GM19328 (cell line): ENCODE measurements around the gene SMIM34.
"Not testable (repeated sequence)": the region's sequence is repeated elsewhere in the genome, so short reads cannot be mapped to it uniquely, and the experiment has no call there.

Source experiments
- ATAC-seq: cut with Tn5 transposase; IDR thresholded peaks from one replicate; pipeline ENCODE4 v1.9.1; 2021; ENCODE audit warnings: mild to moderate bottlenecking, moderate library complexity; ENCODE audit not compliant: unreplicated experiment

Gene SMIM34

GRCh38 chr21:34374462-34374861 lies 49.3 kb downstream of the SMIM34 start:
- ATAC-seq, result not testable (repeated sequence)

GRCh38 chr21:34372321-34372720 lies 51.4 kb downstream of the SMIM34 start:
- no peak for ATAC-seq

- no peak for ATAC-seq
These were observed 54.0 kb downstream of the SMIM34 start for GRCh38 chr21:34369741-34370140.
